Stimulated activated CD4-positive, alpha-beta T cell treated with anti-CD3 and anti-CD28 coated beads, TNF-alpha, amount 100 ng/mL, for 1 hour (primary cell): ENCODE measurements around the gene MUC7.
"Not testable (repeated sequence)": the region's sequence is repeated elsewhere in the genome, so short reads cannot be mapped to it uniquely, and the experiment has no call there.

Source experiments
- DNase-seq, 3 donors: peaks; one replicate each; pipeline ENCODE4 v3.0.0-alpha.2; 2020; ENCODE audit warnings: low read depth in 3 of 3, low spot score in 1 of 3

Gene MUC7

DNA sequence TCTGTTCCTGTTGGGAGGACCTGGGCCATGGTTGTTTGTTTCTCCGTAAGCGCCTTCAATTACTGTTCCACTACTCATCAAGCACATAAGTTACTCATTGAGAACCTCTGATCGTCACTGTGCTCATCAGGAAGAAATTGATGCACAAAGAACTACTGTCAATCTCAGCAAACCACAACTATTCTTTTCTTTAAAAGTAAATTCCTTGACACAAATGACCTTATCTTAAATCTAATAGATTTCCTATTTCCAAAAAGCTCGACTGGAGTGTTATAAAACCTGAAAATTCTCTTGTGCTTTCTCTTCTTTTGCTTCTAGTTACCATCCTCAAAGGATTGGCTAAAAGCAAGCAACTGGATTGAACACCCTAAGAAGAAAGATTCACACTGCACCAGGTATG lies at the start of gene MUC7:
MUC7 (plus strand) TSS at position 301 of the 400 bp plus-strand sequence. CDS start 1,825 bp downstream, outside the sequence.
- no peak for DNase-seq

DNA sequence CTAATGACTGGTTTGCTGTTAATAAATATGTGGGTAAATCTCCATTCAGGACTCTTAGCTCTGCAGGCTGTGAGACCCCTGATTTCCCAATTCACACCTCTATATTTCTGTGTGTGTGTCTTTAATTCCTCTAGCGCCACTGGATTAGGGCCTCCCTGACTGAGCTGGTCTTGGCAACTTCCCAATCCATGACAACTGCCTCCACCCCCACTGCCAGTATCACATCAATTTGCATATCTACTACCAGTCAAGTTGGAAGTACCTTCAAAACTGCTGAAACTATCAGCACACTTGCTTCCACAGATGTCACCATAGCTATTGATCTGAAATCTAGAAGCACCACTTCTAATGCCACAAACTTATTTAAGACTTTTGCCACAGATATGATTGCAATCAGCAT lies 46.7 kb upstream of the MUC7 start:
- no peak for DNase-seq

DNA sequence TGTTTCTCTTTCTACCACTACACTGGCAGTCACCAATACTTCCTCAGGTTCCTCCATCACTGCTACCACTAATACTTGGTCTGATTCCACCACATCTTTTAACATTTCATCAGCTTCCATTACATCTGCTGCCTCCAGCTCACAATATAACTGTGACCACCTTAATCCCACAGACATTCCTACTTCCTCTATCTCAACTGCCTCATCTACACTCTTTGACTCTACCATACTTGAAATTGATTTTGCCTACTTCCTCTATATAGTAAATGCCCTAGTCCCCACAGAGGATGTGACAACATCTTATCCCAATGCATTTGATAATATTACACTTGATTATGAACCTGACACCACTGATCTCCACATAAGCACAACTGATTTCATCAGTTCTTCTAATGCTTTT lies 45.2 kb upstream of the MUC7 start:
- no peak for DNase-seq

DNA sequence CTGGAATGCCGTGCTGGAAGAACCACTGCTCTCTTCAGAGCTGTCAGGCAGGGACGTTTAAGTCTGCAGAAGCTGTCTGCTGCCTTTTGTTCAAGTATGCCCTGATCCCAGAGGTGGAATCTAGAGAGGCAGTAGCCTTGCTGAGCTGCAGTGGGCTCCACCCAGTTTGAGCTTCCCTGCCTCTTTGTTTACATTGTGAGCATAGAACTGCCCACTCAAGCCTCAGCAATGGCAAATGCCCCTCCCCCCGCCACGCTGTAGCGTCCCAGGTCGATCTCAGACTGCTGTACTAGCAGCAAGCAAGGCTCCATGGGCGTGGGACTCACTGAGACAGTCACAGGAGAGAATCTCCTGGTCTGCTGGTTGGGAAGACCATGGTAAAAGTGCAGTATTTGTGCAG lies 34.8 kb upstream of the MUC7 start:
- DNase-seq, result no peak

DNA sequence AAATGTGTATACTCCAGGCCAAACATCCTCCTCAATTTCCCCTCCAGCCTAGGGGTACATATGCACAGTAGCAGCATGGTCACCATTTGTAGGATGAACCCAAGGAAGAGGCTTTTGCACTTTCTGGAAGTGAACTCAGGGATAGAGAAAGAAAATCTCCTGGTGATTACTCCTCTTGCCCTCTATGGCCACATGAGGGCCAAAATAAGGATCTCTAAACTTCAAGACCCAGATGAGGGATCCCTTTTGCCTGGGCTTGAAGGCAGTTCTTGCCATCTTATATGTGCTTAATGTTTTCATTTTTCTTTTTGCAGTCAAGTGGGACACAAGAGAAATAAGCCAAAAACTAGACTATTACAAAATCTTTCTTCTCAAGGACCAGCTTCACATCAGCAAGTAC lies 29.5 kb upstream of the MUC7 start:
- DNase-seq, result no peak

DNA sequence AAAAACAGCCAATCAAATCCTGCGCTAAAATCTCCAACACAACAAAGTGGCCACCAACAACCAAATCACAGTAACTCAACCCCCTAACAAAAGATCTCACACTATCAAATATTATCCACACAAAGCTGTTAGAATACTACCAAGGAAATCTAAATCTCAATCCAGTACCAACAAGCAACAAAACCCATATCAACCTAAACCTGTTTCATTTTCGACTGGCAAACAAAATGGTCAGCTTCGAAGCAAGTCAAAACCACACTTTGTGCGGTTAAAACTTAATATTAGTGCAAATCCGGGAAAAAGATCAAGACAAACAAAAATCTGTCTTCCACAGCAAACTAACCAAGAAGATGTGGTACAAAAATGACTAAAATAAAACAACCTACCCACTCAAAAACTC lies 28.7 kb upstream of the MUC7 start:
- no peak for DNase-seq

DNA sequence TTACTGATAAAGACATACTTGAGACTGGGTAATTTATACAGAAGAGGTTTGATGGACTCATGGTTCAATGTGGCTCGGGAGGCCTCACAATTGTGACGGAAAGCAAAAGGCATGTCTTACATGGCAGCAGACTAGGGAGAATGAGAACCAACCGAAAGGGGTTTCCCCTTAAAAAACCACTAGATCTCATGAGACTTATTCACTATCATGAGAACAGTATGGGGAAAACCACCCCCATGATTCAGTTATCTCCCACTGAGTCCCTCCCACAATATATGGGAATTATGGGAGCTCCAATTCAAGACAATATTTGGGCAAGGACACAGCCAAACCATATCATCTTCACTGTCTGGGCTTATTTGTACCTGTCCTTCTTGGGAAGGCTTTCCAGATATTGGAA lies 22.8 kb upstream of the MUC7 start:
- DNase-seq, result no peak

DNA sequence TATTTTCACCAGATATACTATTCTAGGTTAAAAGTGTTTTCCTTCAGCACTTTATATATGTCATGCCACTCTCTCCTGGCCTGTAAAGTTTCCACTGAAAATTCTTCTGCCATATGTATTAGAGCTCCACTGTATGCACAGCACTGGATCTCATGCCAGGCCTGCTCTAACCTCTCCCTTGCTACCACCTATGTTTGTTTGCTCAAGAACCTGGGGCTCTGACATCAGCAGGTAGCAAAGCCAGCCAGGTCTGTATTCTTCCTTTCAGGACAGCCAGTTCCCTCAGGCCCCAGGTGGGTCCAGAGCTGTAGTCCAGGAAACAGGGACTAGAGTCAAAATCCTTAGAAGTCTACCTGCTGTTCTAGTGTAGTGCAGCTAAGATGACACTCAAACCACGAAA lies 19.1 kb upstream of the MUC7 start:
- DNase-seq, result no peak

DNA sequence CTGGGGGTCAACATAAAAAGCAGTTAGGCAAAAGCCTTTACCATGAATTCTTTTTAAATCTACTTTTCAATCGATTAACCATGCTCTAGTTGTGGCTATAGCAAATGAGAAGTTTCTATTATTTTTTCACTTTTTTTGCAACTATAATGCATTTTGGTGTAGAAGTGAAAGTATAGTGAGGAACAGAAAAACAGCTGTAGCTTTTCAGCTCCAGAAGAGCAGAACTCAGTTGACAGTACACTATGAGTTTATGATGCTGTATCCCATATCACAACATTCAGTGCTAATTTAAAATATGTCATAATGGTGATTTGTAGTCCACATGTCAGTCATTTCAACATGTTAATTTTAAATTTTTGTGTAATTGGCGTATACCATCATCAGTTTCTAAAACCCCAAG lies 8.7 kb upstream of the MUC7 start:
- no peak for DNase-seq

DNA sequence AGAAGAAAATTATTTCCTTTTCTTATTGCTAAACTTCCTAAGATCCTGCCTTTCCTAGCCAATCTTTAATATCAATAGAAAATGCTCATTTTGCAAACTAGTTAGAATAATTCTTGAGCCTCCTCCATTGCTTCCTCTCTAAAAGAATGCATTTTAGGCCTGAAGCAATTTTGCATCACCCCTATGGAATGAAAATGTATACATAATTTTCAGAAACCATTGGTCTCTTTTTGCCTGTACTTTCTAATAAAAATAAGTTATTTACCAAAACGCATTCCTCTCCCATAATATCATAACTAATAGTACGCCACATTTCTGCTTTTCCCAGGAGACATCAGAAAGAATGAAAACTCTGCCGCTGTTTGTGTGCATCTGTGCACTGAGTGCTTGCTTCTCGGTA lies 1.7 kb downstream of the MUC7 start:
- DNase-seq, result no peak

DNA sequence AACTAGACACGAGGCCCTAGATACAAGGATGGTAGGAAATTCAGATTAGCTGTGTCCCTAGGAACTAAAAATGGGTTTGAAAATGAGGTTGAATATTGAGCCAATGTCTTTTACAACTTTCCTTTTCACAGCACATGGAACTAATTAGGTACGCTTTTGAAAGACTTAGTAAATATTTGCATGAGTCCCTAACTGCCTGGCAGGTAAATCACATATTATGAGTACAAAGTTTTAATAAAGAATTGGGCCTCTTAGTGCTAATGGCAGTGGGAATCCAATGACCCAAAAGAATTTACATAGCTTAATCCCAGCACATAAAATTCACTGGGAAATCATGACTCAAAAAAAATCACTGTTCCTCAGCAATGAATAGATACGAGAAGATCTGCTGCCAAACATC lies 16.8 kb downstream of the MUC7 start:
- no peak for DNase-seq

DNA sequence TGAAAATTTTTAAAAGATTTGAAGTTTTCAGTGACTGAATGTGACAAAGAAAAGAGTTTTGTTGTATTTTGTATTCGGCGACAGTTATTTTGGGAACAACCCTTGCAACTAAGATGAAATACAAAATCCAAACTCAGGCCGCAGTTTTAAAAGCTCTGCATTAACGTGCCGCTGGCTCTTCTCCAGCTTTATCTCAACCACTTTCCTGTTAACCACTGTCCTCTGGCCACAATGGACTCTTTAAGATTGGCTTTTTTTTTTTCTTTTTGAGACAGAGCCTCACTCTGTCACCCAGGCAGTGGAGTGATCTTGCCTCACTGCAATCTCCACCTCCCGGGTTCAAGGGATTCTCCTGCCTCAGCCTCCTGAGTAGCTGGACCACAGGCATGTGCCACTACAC lies 24.2 kb downstream of the MUC7 start:
- no peak for DNase-seq

DNA sequence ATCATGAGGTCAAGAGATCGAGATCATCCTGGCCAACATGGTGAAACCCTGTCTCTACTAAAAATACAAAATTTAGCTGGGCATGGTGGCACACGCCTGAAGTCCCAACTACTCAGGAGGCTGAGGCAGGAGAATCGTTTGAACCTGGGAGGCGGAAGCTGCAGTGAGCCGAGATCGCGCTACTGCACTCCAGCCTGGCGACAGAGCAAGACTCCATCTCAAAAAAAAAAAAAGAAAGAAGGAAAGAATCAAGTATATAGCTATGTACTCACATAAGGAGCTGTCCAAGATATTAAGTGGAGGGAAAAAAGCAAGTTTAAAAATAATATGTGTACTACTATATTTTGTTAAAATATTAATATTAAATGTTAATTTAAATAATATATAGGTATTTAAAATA lies 29.8 kb downstream of the MUC7 start:
- not testable (repeated sequence) for DNase-seq

DNA sequence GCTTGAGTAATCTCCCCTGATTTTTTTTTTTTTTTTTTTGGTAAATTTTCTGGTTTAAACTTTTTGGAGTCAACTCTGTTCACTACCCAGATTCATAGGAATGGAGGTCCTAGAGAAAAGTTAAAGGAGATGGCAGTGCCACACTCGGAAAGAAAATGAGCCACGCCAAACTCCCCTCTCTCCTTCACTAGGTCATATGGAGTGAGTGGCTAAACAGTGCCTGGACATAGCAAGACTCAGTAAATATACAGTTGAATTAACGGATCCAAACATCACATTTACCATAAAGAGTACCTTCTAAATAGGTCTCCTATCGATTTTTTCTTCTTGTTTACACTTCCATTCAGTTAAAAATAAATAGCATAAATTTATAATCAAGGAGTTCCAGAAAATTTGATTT lies 32.7 kb downstream of the MUC7 start:
- no peak for DNase-seq

DNA sequence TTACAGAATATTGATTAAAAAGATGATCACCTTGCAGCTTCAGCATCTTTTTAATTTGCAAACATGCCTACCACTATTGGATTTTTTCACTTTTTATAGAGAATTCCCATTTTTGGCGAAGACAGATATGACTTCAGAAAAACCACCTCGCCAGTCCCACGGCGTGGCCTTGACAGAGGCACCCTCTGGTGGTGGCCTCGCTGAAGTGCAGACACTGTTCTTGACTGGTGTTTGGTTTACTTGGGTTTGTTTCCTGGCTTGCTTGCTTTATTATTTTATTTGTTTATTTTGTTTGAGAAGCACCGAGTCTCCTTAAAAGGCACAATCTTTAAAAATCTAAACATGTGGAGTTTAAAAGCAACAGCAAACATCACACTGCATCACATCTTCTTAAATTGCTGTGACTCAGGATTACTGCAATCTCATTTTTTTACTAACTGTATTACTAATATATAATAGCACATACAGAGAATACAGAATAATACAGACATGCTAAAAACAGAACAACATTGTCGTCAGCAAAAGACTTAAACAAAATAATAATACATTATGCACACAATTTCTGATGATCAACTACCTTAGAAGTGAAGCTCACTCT lies 33.3 kb downstream of the MUC7 start:
- DNase-seq, result peak in 2 of 3 donors; percentile 7 to 37

DNA sequence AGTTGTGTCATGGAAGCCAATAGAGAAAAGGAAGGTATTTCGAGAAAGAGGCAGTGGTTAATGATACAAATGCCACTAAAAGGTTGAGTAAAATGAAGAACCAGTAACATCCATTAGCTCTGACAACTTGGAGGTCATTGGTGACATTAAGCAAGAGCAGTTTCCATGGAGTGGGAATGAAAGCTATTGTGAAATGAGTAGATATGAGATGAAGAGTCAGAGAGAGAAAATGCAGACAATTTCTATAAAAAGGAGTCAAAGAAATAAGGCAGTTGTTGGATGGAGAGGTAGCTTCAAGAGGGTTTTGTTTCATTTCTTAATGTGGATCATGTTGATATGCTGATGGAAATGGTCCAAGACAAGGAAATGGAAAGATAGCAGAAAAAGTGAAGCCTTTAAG lies 36.8 kb downstream of the MUC7 start:
- DNase-seq, result no peak

DNA sequence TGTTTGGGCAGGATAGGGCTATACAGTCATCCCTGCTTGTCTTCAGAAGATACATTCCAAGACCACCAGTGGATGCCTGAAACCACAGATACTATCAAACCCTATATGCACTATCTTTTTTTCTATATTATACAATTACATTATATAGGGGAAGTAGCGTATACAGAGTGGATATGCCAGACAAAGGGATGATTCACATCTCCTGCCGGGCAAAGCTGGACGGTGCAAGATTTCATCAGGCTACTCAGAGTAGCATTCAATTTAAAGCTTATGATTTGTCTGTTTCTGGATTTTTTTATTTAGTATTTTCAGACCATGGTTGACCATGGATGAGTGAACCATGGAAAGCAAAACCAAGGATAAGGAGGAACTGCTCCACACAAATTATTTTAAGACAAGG lies 39.4 kb downstream of the MUC7 start:
- DNase-seq, result no peak

DNA sequence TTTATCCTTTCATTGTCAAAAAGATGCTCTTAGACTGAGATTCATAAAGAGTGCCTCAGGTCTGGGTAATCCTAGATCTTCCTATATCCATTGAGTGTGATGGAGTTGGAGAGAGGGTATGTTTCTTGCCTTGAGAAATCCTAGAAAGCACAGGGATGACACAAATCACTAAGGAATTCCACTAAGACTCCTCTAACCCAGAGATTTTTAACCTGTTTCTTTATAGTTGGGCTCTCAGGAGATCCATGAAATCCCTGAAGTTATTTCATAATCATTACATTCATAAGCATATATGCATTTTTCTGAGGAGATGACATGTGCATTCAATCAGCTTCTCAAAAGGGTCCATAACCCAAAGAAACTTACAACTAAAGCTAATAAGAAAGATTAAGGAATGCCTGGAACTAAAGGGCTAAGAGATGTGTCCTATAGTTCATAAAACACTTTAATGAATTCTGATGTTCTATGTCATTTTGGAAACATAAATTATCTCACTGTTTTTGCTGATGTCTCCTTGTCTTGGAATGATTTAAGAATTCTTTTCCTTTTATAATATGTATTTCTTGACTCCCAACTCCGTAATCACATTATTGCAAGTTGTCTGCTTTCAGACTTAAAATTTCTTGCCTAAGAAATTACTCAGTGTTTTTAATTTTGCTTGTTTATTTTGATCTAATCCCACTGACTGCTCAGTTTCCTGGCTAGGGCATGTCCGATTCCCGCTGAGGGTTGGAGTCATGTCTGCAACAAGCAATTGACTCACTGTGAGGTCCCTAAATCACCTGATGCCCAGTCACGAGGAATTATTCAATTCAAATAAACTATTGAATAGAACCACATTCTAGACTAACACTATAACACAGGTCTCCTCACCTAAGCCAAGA lies 43.6 kb downstream of the MUC7 start:
- DNase-seq, result no peak

DNA sequence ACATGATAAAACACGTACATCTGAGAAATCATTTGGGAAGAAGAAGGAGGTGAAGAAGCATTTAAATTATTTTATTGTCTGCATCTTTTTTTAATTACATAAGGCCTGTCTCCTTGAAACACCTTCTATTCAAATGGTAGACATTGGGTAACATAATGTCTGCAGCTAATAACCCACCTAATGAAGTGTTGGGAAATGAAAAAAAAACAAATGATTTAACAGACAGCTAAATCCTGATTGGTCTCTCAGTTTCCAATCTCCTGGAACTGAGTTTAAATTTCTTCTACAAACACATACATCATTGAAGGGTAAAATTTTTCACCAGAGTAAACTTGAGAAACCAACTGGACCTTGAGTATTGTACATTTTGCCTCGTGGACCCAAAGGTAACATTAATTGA lies 46.3 kb downstream of the MUC7 start, which contains the start of gene AMTN:
AMTN (plus strand) TSS at position 301 of the 400 bp plus-strand sequence. CDS start 209 bp downstream, outside the sequence.
- no peak for DNase-seq

DNA sequence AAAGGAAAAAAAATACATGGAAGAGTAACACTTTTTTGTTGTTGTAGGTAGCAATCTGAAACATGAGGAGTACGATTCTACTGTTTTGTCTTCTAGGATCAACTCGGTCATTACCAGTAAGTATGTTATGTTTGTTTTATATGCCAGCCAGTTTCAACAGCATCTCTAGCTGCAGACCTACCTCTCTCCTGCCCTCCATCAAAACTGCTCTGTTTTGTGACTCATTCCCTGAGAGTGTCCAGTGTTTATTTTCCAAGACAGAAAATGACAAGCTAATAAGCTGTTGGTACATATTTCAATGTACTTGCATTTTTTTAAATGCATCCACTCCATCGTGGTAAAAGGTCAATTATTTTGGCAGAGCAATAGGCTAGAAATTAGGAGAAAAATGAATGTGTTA lies 46.7 kb downstream of the MUC7 start:
- no peak for DNase-seq

DNA sequence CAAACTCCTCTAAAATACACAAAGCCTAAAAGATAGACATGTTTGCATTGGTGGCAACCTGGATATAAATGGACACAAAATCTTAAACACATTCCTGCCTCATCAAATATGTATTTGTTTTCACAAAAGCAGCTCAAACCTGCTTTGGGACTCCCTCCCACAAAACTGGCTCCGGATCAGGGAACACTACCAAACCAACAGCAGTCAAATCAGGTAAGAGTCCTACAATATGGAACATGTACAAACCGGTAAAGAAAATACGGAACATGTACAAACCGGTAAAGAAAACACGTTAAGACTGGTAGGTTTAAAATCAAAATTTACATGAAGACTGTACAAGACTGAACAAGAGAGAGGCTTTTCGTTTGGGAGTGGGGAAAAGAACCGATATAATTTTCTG lies 50.6 kb downstream of the MUC7 start:
- DNase-seq, result no peak

DNA sequence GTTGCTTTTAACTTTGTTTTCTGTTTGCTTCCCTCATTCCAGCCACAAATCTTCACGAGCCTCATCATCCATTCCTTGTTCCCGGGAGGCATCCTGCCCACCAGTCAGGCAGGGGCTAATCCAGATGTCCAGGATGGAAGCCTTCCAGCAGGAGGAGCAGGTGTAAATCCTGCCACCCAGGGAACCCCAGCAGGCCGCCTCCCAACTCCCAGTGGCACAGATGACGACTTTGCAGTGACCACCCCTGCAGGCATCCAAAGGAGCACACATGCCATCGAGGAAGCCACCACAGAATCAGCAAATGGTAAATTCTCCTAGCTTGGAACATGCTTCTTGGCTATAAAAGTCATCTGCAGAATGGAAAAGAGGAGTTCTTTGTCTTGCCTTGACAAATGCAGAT lies 59.0 kb downstream of the MUC7 start:
- no peak for DNase-seq

DNA sequence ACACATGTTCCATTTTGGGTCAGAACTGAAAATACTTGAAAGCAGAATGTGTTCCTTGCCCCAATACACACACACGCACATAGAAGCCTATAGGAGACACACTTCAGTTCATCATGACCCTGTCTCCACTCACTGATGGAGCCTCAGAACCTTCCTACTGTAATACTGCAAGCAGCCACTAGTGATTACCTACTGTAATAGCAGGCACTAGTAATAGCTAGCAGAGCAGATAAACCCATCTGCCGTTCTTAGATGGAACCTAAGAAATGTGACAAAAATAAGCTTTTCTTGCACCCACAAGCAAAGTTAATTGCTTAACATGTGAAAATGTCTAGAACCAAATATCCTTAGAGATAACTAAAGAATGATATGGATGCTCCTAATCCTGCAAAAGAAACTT lies 60.0 kb downstream of the MUC7 start:
- no peak for DNase-seq
